ENCODE data around the gene ERGIC3.

- TF ChIP-seq BHLHE40 (IDR thresholded peaks at IDR 0.05; ENCODE audit: low read depth, low read length) = no peak
- no peak for TF ChIP-seq CTCF (conservative IDR thresholded peaks at IDR 0.05; ENCODE audit: low read depth, low read length)
- no peak for TF ChIP-seq MAZ (IDR thresholded peaks at IDR 0.05; ENCODE audit: borderline replicate concordance, low read depth, low read length)
- TF ChIP-seq RAD21 (IDR thresholded peaks at IDR 0.05; ENCODE audit: low read length) = peak; percentile 18; the same call in 1 of the 2 replicates
- no peak for TF ChIP-seq POLR2A (IDR thresholded peaks at IDR 0.05; ENCODE audit: low read depth, low read length)
- TF ChIP-seq RCOR1 (IDR thresholded peaks at IDR 0.05; ENCODE audit: insufficient replicate concordance, low read length) = no peak
- no peak for TF ChIP-seq ELK1 (IDR thresholded peaks at IDR 0.05; ENCODE audit: borderline replicate concordance, low read depth, low read length)
- TF ChIP-seq MAFK (IDR thresholded peaks at IDR 0.05; ENCODE audit: low read depth, low read length) = 0 out of 2 replicates have a peak, but pooled peaks have one; percentile 8
Measured at GRCh38 chr20:35515949-35516645, 25.8 kb upstream of the ERGIC3 start.

All from IMR-90 (cell line).